ENCODE results near the gene CDH23.

GRCh38 chr10:71580415-71580814, 183.7 kb downstream of the CDH23 start:
- no peak for TF ChIP-seq POLR2A (IDR thresholded peaks at IDR 0.05; ENCODE audit: low read length)
- TF ChIP-seq GATA1 (IDR thresholded peaks at IDR 0.05; ENCODE audit: low read depth, low read length): no peak

Data from erythroblast (primary cell).